Activated CD8-positive, alpha-beta T cell treated with anti-CD3 and anti-CD28 coated beads for 36 hours (primary cell): Measurements from ENCODE around the gene NIN. TPM values are rescaled to one million over a fixed set of nuclear protein-coding genes. Genes with fewer than 3 reads are reported as not detected.

Experiments used
- ATAC-seq: fragments of 200-7000 bp; cut with Tn5 transposase; one replicate; pipeline ENCODE4 v1.10.0; 2021; ENCODE audit warnings: mild to moderate bottlenecking, moderate library complexity
- CTCF ChIA-PET: fragments of 350-600 bp; sonication (Branson Sonifier 250); formaldehyde crosslinking; loops from one replicate; lab custom pipeline; 2021; ENCODE audit warnings: antibody characterized with exemption; lab: Charles Lee
- POLR2A ChIA-PET: fragments of 350-600 bp; sonication (Branson Sonifier 250); formaldehyde crosslinking; loops from one replicate; lab custom pipeline; 2021; ENCODE audit warnings: antibody characterized with exemption; lab: Charles Lee
- DNase-seq: peaks from one replicate; pipeline ENCODE4 v3.0.0-alpha.2; 2020
- H3K27ac Mint-ChIP-seq: one replicate; pipeline ENCODE4 v1.8.0; 2021; ENCODE audit warnings: mild to moderate bottlenecking, mixed read lengths
- H3K27me3 Mint-ChIP-seq: one replicate; pipeline ENCODE4 v1.8.0; 2021; ENCODE audit warnings: mixed read lengths
- H3K36me3 Mint-ChIP-seq: one replicate; pipeline ENCODE4 v1.8.0; 2021; ENCODE audit warnings: low read depth, mixed read lengths
- H3K4me1 Mint-ChIP-seq: one replicate; pipeline ENCODE4 v1.8.0; 2021; ENCODE audit warnings: low read depth, mixed read lengths
- H3K4me3 Mint-ChIP-seq: one replicate; pipeline ENCODE4 v1.8.0; 2021; ENCODE audit warnings: mild to moderate bottlenecking, moderate library complexity, mixed read lengths
- H3K9me3 Mint-ChIP-seq: one replicate; pipeline ENCODE4 v1.8.0; 2021; ENCODE audit warnings: mixed read lengths
- CTCF ChIP-seq: fragments of 200-600 bp; IDR thresholded peaks from one replicate; pipeline ENCODE4 v1.8.0; 2022; ENCODE audit warnings: antibody characterized with exemption, mild to moderate bottlenecking
- intact Hi-C: fragments of 100-400 bp; cut with micrococcal nuclease; formaldehyde crosslinking; loops from one replicate; pipeline ENCODE4 v1.10.0; 2022
- total RNA-seq, 2 experiments: library from RNA; stranded (reverse); gene quantifications; one replicate each; pipeline ENCODE4 v1.2.3, GENCODE V29; 2021

The NIN gene
- total RNA-seq, 2 experiments from 2014 or later = 71.9 to 72.8 TPM

- DNase-seq = peak; percentile 79
- H3K36me3 Mint-ChIP-seq = peaks cover 18% of the 10 kb centered on the region
- peak; percentile 55 for ATAC-seq
- ChIA-PET CTCF (interaction anchor here (1.0 to 14.9 kb wide), 5 partner anchors 14 to 93 kb away, joined by 3 to 114 read pairs (median 5); no protein-coding TSS in a partner anchor), POLR2A (interaction anchor here (0.9 to 5.6 kb wide), 19 partner anchors 8 to 54 kb away, joined by 3 to 39 read pairs (median 5); no protein-coding TSS in a partner anchor)
- peaks cover 56% of the 10 kb centered on the region for H3K4me1 Mint-ChIP-seq
- no peaks in the 10 kb centered on the region for H3K9me3 Mint-ChIP-seq
- intact Hi-C loops = no loop called here
- peak overlapping the region; percentile 83 for H3K4me3 Mint-ChIP-seq
- no peaks in the 10 kb centered on the region for H3K27me3 Mint-ChIP-seq
- H3K27ac Mint-ChIP-seq = peak overlapping the region; percentile 83
- TF ChIP-seq CTCF = no peak
Measured at GRCh38 chr14:50830044-50830931, 674 bp downstream of the NIN start.

- Mint-ChIP-seq H3K36me3 (peaks cover 18% of the 10 kb centered on the region), H3K27me3 (no peaks in the 10 kb centered on the region), H3K4me3 (peak overlapping the region; percentile 83), H3K4me1 (peaks cover 57% of the 10 kb centered on the region), H3K27ac (peak overlapping the region; percentile 83), H3K9me3 (no peaks in the 10 kb centered on the region)
- peak; percentile 2 for ATAC-seq
- peak; percentile 17 for DNase-seq
- intact Hi-C loops = loop anchor here (1.0 to 5.0 kb wide), 2 partner anchors 29 to 37 kb away; no protein-coding TSS in a partner anchor
- POLR2A ChIA-PET = interaction anchor here (0.9 to 5.6 kb wide), 15 partner anchors 8 to 52 kb away, joined by 3 to 39 read pairs (median 6); no protein-coding TSS in a partner anchor
- CTCF ChIA-PET = interaction anchor here (0.9 to 14.9 kb wide), 8 partner anchors 13 to 93 kb away, joined by 3 to 114 read pairs (median 5); no protein-coding TSS in a partner anchor
- no peak for TF ChIP-seq CTCF
Measured at GRCh38 chr14:50829489-50830043, 1.4 kb downstream of the NIN start.

GRCh38 chr14:50828721-50829488, 2.1 kb downstream of the NIN start:
- DNase-seq (no peak), ATAC-seq (no peak)
- Mint-ChIP-seq H3K9me3 (no peaks in the 10 kb centered on the region), H3K4me1 (peaks cover 59% of the 10 kb centered on the region), H3K36me3 (peaks cover 18% of the 10 kb centered on the region), H3K4me3 (peak overlapping the region; percentile 83), H3K27ac (peak overlapping the region; percentile 83), H3K27me3 (no peaks in the 10 kb centered on the region)
- intact Hi-C loops = loop anchor here (1.0 to 5.0 kb wide), 2 partner anchors 29 to 37 kb away; no protein-coding TSS in a partner anchor
- POLR2A ChIA-PET = interaction anchor here (0.9 to 5.6 kb wide), 15 partner anchors 8 to 51 kb away, joined by 3 to 39 read pairs (median 5); no protein-coding TSS in a partner anchor
- peak; percentile 13 for TF ChIP-seq CTCF
- CTCF ChIA-PET = interaction anchor here (0.9 to 14.9 kb wide), 8 partner anchors 12 to 55 kb away, joined by 3 to 114 read pairs (median 6); no protein-coding TSS in a partner anchor

- CTCF ChIA-PET = interaction anchor here (0.9 to 14.9 kb wide), 7 partner anchors 8 to 51 kb away, joined by 3 to 114 read pairs (median 4); no protein-coding TSS in a partner anchor
- Mint-ChIP-seq H3K36me3 (peaks cover 21% of the 10 kb centered on the region), H3K4me1 (peaks cover 69% of the 10 kb centered on the region), H3K27me3 (no peaks in the 10 kb centered on the region), H3K27ac (peak overlapping the region; percentile 38), H3K9me3 (no peaks in the 10 kb centered on the region), H3K4me3 (no peak overlapping the region)
- POLR2A ChIA-PET = interaction anchor here (0.9 to 2.3 kb wide), 3 partner anchors 9 to 49 kb away, joined by 3 to 5 read pairs (median 3); no protein-coding TSS in a partner anchor
- no peak for ATAC-seq
- no peak for DNase-seq
- TF ChIP-seq CTCF = no peak
- intact Hi-C loops = loop anchor here (5.0 kb wide), 1 partner anchor 34 kb away; no protein-coding TSS in a partner anchor
Measured at GRCh38 chr14:50826681-50827080, 4.3 kb downstream of the NIN start.
